BE2C (cell line): ENCODE results near the gene RDH12.
"Not testable (repeated sequence)": the region's sequence is repeated elsewhere in the genome, so short reads cannot be mapped to it uniquely, and the experiment has no call there.

Experiments
- DNase-seq: peaks from one replicate; pipeline ENCODE4 v3.0.0-alpha.2; 2020
- H3K27me3 ChIP-seq: fragments of 250-450 bp; sonication (Bioruptor Pico); 2 replicates; pipeline ENCODE4 v1.5.1; 2020; ENCODE audit warnings: mild to moderate bottlenecking
- H3K36me3 ChIP-seq: fragments of 250-450 bp; sonication (Bioruptor Pico); 2 replicates; pipeline ENCODE4 v1.5.1; 2020; ENCODE audit warnings: mild to moderate bottlenecking
- H3K4me1 ChIP-seq: fragments of 250-450 bp; sonication (Bioruptor Pico); 2 replicates; pipeline ENCODE4 v1.5.1; 2020
- H3K4me3 ChIP-seq: 2 replicates; pipeline ENCODE4 v1.5.1; 2011; ENCODE audit warnings: low read depth, low read length
- H3K9me3 ChIP-seq: fragments of 250-450 bp; sonication (Bioruptor Pico); 2 replicates; pipeline ENCODE4 v1.5.1; 2020
- CTCF ChIP-seq: IDR thresholded peaks from 2 replicates; pipeline ENCODE4 v1.5.1; 2012; ENCODE audit warnings: mild to moderate bottlenecking, low read depth, low read length

RDH12 gene

GRCh38 chr14:67710209-67710608, 8.5 kb downstream of the RDH12 start:
- DNase-seq, result no peak

GRCh38 chr14:67717048-67717447, 15.4 kb downstream of the RDH12 start:
- no peaks in the 10 kb centered on the region for H3K4me1 ChIP-seq
- H3K36me3 ChIP-seq, result no peaks in the 10 kb centered on the region
- no peaks in the 10 kb centered on the region for H3K9me3 ChIP-seq
- no peak for DNase-seq
- no peak for TF ChIP-seq CTCF
- H3K4me3 ChIP-seq, result no peak overlapping the region
- H3K27me3 ChIP-seq, result no peaks in the 10 kb centered on the region

More at GRCh38 chr14:67710209-67710608, 8.5 kb downstream of the RDH12 start:
- Histone ChIP-seq H3K36me3 (no peaks in the 10 kb centered on the region), H3K9me3 (peaks cover 10% of the 10 kb centered on the region; the same call in 1 of the 2 replicates), H3K4me1 (no peaks in the 10 kb centered on the region), H3K27me3 (0 out of 2 replicates have a peak, but pooled peaks cover 4% of the 10 kb centered on the region), H3K4me3 (no peak overlapping the region)
- TF ChIP-seq CTCF, result no peak

- no peak for TF ChIP-seq CTCF
- Histone ChIP-seq H3K36me3 (no peaks in the 10 kb centered on the region), H3K4me3 (no peak overlapping the region), H3K9me3 (no peaks in the 10 kb centered on the region), H3K27me3 (no peaks in the 10 kb centered on the region), H3K4me1 (no peaks in the 10 kb centered on the region)
- no peak for DNase-seq
Observed at GRCh38 chr14:67718265-67718664, 16.6 kb downstream of the RDH12 start.

GRCh38 chr14:67719385-67719784, 17.7 kb downstream of the RDH12 start:
- H3K36me3 ChIP-seq, DNase-seq, H3K4me1 ChIP-seq, H3K27me3 ChIP-seq, H3K9me3 ChIP-seq, H3K4me3 ChIP-seq: not testable (repeated sequence)

- Histone ChIP-seq H3K27me3 (no peaks in the 10 kb centered on the region), H3K9me3 (no peaks in the 10 kb centered on the region), H3K36me3 (no peaks in the 10 kb centered on the region), H3K4me1 (no peaks in the 10 kb centered on the region), H3K4me3 (no peak overlapping the region)
- TF ChIP-seq CTCF, result no peak
- no peak for DNase-seq
Observed at GRCh38 chr14:67719866-67720265, 18.2 kb downstream of the RDH12 start.

GRCh38 chr14:67721875-67722274, 20.2 kb downstream of the RDH12 start:
- Histone ChIP-seq H3K4me3 (no peak overlapping the region), H3K36me3 (no peaks in the 10 kb centered on the region), H3K4me1 (no peaks in the 10 kb centered on the region), H3K27me3 (no peaks in the 10 kb centered on the region), H3K9me3 (no peaks in the 10 kb centered on the region)
- DNase-seq, result no peak
- no peak for TF ChIP-seq CTCF

- DNase-seq, result peak; percentile 36
- no peaks in the 10 kb centered on the region for H3K36me3 ChIP-seq
- TF ChIP-seq CTCF, result no peak
- H3K9me3 ChIP-seq, result no peaks in the 10 kb centered on the region
- peak overlapping the region; percentile 1; the same call in 1 of the 2 replicates for H3K4me3 ChIP-seq
- no peaks in the 10 kb centered on the region for H3K4me1 ChIP-seq
- H3K27me3 ChIP-seq, result no peaks in the 10 kb centered on the region
Observed at GRCh38 chr14:67722293-67722692, 20.6 kb downstream of the RDH12 start.
